HG03196 (cell line): ENCODE results near the gene CHMP4B.

Experiments
- ATAC-seq: cut with Tn5 transposase; IDR thresholded peaks from one replicate; pipeline ENCODE4 v1.9.1; 2021; ENCODE audit not compliant: unreplicated experiment

CHMP4B gene

DNA sequence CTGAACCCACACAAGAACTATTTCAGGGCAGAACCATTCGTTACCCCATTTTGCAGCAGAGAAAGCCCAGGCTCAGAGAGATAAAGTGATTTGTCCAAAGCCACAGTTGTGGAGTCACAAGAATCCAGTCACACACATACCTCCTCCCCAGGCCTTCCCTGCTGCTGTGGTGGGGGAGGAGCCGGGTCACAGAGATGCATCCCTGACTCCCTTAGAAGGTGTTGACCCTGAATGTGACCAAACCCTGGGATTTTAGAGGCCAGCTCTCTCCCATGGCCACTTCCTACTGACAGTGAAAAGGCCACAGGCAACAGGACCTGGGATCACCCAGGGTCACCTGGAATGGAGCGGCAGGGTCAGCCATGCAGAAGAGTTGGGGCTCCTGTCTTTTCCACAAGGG lies 48.6 kb downstream of the CHMP4B start:
- ATAC-seq = no peak

DNA sequence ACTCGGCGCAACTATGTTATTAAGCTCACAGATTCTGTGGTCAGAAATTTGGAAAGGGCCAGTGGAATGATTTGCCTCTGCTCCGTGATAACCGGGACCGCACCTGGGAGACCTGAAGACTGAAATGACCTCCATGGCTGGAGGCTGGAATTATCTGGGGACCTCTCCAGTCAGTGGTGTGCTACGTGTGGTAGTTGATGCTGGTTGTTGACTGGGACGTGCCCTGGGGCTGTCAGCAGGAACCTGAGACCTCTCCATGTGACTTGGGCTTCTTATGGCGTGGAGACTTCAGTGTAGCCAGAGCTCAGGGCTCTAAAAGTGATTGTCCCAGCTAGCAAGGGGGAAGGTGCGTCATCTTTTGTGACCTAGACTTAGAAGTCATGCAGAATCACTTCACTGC lies 50.3 kb downstream of the CHMP4B start:
- ATAC-seq = no peak

DNA sequence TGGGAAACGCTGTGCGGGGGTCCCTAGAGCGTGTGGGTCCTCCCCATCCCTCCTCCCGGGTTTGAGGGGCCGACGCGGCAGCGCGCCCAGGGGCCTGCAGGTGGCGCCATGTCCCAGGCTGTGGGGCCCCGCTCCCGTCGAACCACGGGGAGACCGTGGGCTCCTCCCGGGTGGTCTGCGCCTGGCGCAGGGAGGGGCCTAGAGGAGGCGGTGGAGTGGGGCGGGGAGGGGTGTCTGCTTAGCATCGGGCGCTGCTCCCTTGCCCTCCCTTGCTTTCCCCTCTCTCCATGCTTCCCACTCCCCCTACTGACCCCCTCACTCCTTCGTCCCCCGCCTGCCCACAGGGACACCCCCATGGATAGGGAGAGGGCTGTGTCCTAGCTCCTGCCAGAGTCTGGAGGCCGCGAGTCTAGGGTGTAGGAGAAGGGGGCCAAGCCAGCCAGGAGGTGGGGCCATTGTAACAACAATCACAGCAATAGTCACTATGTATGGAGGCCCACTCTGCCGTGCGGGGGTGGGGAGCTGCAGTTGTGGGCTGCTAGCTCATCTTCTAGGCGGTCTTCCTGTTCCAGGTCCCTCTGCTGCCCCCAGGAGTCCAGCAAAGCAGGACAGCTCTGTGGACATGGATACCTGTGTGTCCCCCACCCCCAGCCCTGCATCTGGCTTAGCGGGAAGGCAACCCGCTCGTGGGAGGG lies 51.7 kb downstream of the CHMP4B start:
- no peak for ATAC-seq

DNA sequence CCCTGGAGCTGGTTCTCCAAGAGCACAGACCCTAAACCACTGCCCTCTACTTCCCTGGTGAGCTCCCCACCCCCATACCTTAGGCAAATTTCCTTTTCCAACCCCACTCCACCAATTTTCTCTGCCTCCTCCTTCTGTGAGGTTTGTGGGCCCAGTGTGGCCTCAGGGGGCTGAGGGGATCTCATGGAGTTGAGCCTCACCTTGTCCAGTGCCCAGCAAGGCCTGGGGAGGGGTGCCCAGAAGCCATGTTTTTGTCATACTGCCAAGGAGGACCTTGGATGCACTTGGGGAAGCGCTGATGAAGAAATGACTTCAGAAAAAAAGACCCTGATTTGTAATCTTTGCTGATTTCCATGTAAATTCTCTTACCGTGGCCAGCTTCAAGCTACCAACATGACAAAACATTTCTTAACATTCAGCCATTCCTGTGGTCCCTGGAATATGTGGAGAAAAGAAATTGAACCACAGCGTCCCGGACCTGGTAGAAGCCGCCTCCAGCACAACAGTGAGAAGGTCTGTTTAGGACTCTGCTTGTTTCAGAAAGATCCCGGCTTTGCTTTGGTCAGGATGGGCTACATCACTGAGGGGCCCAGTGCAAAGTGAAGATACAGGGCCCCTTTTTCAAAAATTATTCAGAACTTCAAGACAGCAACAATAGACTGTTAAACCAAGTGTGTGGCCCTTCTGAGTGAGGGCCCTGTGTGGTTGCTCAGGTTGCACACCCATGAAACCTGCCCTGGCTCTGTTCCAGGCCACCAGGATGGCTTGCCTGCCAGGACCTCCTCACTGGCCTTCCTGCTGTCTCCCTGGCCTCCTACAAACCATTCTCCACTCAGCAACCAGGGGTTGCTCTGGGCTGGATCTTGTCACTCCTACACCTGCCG lies 52.5 kb downstream of the CHMP4B start:
- no peak for ATAC-seq

DNA sequence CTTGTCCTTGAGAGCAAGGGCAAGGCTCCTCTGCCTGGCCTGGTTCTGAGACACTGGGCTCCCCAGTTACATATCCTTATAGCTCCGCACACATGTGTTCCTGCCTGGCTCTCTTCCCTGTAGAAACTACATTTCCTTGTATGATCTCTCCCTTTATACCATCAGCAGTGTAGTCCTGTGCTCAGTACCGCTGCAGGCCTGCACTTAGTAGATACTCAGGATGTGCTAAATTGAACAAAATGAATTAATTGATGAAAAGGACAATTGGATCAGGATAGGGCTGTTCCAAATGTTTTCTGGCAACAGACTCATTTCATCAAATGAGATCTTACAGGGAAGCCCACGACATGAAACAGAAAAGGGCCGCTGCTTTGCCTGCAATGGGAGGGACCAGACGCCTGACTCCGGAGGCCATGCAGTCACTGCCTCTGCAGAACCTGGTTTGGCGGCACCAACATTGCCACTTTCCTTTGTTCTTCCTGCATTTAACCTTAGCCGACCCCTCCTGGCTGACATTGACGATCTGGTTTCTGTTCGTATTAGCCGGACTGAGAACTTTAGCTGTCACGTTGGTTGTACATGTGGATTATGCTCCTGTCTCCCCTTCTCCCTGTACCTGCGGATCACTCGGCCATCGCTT lies 53.3 kb downstream of the CHMP4B start:
- ATAC-seq = no peak

DNA sequence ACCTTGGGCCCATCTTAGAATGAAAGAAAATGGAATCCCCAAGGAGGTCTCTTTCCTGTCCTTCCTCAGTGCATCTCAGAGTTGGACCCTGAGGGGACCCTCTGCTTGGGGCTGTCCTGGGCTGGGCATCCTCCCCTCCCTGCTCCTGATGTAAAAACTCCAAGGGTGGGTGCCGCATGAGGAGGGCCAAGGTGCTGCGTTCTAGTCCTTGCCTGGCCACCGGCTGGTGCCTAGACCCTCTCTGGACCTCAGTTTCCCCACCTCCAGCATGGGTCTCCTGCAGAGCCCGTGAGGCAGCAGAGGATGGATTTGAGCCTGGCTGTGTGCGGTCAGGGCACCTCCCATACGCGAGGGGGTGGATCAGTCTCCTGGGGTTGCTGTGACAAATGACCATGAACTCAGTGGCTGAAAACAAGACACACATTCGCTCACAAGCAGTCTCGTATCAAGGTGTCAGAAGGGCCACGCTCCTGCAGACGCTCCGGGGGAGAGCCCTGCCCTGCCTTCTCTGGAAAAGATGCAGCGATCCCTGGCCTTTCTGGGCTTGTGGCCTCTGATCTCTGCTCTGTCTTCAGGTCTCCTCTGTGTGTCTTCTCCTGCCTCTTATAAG lies 54.7 kb downstream of the CHMP4B start:
- ATAC-seq = no peak

DNA sequence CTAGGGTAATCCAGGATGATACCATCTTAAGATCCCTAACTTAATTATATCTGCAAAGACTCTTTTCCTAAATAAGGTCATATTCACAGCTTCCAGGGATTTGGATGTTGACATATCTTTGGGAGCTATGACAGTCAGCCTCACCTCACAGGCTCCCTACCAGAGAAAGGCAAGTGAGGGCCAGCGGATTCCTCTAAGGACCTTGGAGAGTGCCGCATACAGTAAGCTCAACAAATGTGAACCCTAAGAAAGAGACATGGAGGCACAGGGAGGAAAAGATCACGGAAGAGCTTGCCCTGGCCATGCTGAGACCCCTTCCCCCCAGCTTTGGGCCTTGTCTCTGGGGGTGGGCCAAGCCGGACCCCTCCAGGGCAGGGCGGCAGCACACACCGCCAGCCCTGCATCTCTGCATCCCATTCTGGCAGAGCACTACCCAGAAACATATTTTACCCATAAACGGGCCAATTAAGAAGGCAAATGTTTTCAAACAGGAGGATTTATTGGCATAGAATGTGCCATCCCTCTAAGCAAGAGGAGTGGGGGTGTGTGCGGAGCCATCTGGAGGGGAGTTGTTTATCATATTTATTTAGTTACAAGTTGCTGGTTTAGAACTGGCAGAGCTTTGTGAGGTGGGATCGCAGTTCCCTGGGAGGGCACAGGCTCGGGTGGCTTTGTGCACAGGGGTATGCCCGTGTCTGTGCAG lies 55.4 kb downstream of the CHMP4B start:
- no peak for ATAC-seq

DNA sequence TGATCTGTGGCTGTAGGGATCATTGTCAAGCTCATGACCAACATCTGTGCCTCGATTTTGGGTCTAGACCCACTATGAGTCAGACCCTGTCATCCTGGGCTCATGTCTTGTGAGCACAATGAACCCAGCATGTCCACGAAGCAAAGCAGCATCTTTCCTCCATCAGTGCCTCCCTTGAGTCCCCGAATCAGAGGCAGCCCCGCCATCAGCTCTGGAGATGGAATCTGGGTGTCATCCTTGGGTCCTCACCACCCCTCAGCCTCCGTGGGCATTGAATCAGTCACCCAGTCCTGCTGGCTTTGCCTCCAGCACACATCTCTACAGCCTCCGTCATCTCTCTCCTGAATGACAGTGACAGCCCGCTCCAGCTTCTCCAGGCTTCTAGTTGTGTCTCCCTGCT lies 56.9 kb downstream of the CHMP4B start:
- ATAC-seq = no peak

DNA sequence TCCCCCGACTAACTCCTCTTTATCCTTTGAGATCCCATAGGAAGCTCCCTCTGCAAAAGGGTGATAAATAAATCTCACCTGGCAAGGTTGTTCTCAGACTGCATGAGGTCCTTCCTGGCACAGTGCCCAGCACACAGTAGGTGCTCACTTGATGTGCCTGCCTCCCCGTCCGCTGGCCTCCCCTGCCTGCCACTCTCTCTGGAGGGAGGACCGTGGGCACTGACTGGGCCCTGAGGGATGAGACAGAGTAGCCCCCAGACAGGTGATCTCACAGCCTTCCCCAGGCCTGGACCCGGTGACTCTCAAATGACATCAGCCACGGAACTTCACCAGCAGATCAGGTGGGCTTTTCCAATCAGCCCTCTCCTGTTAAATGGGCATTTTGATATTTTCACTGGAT lies 57.4 kb downstream of the CHMP4B start:
- no peak for ATAC-seq

DNA sequence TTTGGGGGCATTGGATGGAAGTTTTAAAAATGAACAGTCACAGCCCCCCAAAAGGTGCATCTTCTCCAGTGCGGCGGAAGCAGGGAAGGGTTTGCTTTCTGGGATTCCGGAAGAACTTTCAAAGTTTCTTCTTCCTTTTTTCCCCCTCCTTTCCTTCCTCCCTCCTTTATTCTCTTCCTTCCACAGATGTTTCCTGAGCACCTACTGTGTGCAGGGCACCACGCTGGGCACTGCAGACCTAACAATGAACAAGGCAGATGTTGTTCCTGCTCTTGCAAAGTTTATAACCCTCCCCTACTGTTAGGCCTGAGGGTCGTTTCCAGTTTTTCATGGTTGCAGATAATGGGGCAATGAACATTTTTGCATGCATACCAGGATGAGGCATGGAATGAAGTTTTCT lies 58.1 kb downstream of the CHMP4B start:
- no peak for ATAC-seq

DNA sequence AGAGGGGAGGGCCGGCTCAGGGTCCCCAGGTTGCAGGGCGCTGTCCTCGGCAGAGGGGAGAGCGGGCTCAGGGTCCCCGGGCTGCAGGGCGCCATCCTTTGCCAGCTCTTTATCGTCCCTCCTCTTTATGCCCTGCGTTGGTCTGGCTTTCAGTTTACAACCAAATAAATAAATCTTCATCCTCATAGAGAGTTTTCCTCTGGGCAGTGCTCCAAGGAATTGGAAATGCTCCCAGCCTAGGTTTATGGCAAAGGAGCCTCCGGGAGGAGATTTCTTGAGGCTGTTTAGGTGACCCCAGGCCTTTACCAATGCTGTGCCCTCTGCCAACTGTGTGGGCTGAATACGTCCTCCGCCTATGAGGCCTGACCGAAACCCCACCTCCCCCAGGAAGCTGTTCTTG lies 60.2 kb downstream of the CHMP4B start:
- ATAC-seq = no peak

DNA sequence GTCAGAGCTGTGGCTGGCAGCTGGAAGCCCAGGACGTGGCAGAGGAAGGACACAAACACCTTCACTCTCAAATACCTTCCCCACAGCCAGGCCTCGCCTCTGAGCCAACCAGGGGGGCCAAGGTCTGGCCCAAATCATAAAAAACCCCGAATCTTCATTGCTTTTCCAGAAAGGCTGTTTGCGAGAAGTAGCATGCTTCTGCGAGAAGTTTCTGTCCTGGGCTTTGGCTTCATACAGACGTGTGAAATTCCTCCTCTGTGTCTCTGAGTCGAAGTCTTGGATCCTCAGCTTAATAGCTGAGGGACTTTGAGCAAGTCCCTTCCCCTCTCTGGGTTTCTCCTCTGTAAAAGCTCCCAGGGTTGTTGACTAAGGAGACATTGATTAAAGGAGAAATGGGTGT lies 63.0 kb downstream of the CHMP4B start:
- no peak for ATAC-seq

DNA sequence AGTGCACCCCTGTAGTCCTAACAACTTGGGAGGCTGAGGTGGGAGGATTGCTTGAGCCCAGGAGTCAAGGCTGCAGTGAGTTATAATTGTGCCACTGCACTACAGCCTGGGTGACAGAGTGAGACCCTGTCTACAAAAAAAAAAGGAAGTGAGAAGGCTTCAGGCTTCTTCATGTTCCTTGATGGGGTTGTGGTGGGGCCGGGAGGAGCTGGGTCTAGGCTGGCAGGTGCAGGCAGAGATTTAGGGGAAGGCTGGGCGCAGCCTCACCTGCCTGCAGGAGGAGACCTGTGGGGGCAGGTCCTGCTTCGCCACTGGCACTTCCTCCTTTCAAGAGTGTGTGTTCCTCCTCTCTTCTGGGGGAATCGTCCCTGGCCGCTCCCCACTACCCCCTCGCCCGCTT lies 63.9 kb downstream of the CHMP4B start:
- no peak for ATAC-seq

DNA sequence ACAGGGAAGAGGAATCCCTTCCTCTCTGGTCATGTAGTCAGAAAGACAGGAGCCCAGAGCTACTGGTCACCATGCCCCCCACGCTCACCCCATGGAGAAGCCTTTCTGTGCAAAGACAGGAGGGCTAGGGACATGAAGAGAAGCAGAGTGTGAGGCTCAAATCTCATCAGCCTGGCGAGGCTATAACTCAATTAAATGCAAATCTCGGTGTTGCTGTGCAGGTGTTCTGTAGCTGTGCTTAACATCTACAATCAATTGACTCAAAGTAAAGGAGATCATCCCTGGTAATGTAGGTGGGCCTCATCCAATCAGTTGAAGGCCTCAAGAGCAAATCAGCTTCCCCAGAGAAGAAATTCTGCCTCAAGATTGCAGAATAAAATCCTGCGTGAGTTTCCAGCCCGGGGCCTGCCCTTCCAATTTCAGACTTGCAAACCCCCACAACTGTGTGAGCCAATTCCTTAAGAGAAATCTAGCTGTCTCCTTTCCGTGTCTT lies 64.4 kb downstream of the CHMP4B start:
- no peak for ATAC-seq

DNA sequence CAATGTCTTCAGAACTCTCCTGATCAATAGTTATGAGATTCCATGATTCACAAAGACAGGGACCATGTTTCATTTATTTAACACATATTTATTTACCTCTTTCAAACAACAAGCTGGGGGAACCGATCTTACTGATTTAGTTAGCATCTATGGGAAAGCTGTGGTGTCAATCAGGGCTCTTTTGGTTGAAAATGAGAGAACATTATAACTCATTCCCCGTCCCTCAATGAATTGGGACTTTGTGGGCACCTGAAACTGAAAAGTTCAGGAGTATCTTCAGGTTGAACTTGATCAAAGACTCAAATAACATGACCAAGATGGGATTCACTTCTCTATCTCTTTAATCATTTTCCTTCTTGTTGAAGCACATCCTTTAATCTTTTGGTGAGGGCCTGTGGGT lies 67.4 kb downstream of the CHMP4B start:
- ATAC-seq = no peak

DNA sequence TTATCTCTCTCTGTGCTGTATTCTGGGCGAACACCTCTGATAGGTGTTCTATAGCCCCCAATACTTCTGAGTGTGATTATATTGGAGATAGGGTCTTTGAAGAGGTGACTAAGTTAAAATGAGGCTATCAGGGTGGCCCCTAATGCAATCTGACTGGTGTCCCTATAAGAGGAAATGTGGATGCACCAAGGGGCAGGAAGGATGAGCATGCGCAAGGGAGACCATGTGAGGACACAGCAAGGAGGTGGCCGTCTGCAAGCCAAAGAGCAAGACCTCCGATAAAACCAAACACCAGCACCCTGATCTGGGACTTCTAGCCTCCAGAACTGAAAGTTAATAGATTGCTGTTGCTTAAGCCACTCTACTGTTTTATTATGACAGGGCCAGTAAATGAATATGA lies 69.2 kb downstream of the CHMP4B start:
- no peak for ATAC-seq

DNA sequence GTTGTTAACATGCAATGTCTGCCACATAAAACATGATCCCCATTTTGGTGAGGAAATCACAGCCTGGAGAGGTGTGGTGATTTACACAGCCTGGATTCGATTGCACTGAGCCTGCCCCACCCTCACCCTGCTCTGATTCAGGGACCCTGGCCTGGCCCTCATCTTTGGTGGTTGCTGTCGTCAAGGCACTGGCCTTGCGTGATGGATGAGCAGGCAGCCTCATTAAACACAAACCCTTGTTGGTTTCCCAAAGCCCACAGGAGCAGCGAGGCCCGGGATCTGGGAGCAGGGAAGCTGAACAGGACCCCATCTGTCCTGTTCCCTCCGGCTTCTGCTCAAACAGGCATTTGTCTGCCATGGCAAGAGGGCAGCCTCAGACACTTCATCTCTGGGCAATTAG lies 70.8 kb downstream of the CHMP4B start:
- no peak for ATAC-seq

DNA sequence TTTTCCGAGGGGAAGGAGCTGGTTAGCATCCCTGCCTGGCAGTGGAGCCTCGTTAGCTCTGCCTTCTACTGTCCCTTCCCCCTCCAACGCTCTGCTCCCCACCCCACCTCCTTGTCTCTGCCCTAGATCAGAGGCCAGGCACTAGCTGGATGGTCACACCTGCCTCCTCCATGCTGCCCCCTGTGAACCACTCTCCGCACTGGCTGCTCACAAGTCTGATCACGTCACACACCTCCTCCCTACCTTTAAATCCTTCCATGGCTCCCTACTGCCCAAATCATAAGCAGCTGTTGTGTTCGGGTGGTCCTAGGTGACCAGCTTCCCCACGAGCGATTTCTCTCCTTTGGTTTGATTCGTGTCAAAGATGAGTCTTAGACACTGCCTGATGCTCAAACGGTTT lies 71.3 kb downstream of the CHMP4B start:
- no peak for ATAC-seq

DNA sequence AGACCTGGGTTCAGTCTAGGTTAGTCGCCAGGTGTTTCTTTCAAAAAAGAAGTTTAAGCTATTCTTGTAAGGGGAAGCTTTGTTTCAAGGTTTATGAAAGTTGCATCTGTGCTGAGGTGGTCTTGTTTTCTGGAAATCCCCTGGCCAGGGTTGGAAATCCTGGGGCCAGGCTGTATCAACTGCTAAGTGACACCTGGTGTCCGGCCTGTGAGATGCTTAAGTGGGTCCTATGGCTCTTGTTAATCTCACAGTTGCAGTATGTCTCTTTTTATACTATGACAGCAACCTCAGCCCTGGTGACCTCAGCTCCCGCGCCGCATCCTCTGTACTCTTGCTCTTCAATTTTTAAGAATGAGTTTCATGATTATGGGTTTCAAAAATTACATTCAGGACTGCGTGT lies 72.0 kb downstream of the CHMP4B start:
- peak; percentile 60 for ATAC-seq

DNA sequence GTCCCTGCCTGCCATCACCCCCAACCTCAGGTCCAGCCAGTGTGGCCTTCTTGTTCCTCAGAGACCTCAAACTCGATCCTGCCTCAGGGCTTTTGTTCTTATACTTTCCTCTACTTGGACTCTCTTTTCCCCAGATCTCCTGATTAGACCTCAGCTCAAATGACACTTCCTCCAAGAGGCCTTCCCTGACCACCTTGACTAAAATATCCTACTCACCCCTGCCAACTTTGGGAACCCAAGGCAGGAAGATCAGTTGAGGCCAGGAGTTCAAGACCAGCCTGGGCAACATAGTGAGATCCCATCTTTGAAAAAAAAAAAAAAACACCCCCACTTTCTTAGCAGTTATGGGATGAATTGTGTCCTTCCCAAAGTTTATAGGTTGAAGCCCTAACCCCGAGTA lies 73.5 kb downstream of the CHMP4B start:
- ATAC-seq = no peak

DNA sequence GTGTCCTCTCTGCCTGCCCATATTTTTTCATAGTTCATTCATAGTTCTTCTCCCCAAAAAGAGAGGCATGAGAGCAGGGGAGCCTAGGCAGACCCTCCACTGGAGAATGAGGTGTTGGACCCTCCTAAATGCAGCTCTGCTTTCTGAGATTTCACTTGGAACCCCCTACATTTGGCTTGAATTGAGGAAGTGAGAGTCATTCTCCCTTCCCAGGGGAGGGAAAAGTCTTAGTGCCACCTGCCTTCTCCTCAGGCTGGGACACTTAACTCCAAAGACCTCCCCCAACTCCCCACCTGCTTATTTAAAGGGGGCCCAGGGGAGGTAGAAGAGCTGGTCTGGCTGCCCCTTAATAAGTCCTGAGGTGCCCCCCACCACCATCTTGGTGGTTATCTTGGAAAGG lies 78.2 kb downstream of the CHMP4B start:
- no peak for ATAC-seq
